Measurements from ENCODE around the gene TTC23.

Gene TTC23

DNA sequence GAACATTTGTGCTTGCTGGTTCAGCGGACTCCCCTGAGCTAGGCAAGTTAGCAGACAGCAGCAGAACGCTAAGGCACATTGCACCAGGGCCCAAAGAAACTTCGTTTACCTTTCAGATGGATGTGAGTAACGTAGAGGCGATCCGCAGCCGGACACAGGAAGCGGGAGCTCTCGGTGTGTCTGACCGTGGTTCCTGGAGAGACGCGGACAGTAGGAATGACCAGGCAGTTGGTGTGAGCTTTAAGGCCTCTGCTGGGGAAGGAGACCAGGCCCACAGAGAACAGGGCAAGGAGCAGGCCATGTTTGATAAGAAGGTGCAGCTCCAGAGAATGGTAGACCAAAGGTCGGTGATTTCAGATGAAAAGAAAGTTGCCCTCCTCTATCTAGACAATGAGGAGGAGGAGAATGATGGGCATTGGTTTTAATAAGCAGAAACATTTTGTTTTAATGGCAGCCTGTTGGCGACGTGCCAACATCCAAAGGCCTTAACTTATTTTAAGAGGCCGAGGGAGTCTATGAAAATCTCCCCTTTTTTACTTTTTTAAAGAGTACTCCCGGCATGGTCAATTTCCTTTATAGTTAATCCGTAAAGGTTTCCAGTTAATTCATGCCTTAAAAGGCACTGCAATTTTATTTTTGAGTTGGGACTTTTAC lies 116.6 kb downstream of the TTC23 start:
- in situ Hi-C loops (cut with MboI; ENCODE audit: low pct_unique_long_range_greater_than_20kb, low sequenced_read_pairs, unreplicated experiment), result no loop called here
- TF ChIP-seq, protein P1, sequence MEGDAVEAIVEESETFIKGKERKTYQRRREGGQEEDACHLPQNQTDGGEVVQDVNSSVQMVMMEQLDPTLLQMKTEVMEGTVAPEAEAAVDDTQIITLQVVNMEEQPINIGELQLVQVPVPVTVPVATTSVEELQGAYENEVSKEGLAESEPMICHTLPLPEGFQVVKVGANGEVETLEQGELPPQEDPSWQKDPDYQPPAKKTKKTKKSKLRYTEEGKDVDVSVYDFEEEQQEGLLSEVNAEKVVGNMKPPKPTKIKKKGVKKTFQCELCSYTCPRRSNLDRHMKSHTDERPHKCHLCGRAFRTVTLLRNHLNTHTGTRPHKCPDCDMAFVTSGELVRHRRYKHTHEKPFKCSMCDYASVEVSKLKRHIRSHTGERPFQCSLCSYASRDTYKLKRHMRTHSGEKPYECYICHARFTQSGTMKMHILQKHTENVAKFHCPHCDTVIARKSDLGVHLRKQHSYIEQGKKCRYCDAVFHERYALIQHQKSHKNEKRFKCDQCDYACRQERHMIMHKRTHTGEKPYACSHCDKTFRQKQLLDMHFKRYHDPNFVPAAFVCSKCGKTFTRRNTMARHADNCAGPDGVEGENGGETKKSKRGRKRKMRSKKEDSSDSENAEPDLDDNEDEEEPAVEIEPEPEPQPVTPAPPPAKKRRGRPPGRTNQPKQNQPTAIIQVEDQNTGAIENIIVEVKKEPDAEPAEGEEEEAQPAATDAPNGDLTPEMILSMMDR (IDR thresholded peaks at IDR 0.05; ENCODE audit: extremely low read depth, insufficient read depth, missing control alignments), result no peak

GRCh38 chr15:99132122-99132521 lies 117.3 kb downstream of the TTC23 start:
- TF ChIP-seq, protein P1 (IDR thresholded peaks at IDR 0.05; ENCODE audit: extremely low read depth, insufficient read depth, missing control alignments), result no peak
- in situ Hi-C loops (cut with MboI; ENCODE audit: low pct_unique_long_range_greater_than_20kb, low sequenced_read_pairs, unreplicated experiment), result no loop called here
- no peak for DNase-seq (ENCODE audit: low spot score)

More for the DNA sequence above, 116.6 kb downstream of the TTC23 start:
- DNase-seq (ENCODE audit: low spot score), result no peak

DNA sequence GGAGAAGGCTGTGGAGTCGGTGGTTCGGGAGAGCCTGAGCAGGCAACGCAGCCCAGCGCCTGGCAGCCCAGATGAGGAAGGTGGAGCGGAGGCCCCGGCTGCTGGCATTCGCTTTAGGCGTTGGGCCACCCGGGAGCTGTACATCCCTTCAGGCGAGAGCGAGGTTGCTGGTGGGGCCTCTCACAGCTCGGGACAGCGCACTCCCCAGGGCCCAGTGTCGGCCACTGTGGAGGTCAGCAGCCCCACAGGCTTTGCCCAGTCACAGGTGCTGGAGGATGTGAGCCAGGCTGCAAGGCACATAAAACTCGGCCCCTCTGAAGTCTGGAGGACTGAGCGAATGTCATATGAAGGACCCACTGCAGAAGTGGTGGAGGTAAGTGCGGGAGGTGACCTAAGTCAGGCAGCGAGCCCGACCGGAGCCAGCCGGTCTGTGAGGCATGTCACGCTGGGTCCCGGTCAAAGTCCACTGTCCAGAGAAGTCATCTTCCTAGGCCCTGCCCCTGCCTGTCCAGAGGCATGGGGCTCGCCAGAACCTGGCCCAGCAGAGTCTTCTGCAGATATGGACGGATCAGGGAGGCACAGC lies 117.8 kb downstream of the TTC23 start:
- in situ Hi-C loops (cut with MboI; ENCODE audit: low pct_unique_long_range_greater_than_20kb, low sequenced_read_pairs, unreplicated experiment), result no loop called here
- DNase-seq (ENCODE audit: low spot score), result no peak
- TF ChIP-seq, protein P1 (IDR thresholded peaks at IDR 0.05; ENCODE audit: extremely low read depth, insufficient read depth, missing control alignments), result no peak

DNA sequence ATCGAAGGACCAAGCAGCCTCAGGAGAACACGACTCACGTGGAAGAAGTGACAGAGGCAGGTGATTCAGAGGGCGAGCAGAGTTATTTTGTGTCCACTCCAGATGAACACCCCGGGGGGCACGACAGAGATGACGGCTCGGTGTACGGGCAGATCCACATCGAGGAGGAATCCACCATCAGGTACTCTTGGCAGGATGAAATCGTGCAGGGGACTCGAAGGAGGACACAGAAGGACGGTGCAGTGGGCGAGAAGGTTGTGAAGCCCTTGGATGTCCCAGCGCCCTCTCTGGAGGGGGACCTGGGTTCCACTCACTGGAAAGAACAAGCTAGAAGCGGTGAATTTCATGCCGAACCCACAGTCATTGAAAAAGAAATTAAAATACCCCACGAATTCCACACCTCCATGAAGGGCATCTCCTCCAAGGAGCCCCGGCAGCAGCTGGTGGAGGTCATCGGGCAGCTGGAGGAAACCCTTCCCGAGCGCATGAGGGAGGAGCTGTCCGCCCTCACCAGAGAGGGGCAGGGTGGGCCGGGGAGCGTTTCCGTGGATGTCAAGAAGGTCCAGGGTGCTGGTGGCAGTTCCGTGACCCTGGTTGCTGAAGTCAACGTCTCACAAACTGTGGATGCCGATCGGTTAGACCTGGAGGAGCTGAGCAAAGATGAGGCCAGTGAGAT lies 118.5 kb downstream of the TTC23 start:
- in situ Hi-C loops (cut with MboI; ENCODE audit: low pct_unique_long_range_greater_than_20kb, low sequenced_read_pairs, unreplicated experiment), result no loop called here
- TF ChIP-seq, protein P1 (IDR thresholded peaks at IDR 0.05; ENCODE audit: extremely low read depth, insufficient read depth, missing control alignments), result no peak
- no peak for DNase-seq (ENCODE audit: low spot score)

DNA sequence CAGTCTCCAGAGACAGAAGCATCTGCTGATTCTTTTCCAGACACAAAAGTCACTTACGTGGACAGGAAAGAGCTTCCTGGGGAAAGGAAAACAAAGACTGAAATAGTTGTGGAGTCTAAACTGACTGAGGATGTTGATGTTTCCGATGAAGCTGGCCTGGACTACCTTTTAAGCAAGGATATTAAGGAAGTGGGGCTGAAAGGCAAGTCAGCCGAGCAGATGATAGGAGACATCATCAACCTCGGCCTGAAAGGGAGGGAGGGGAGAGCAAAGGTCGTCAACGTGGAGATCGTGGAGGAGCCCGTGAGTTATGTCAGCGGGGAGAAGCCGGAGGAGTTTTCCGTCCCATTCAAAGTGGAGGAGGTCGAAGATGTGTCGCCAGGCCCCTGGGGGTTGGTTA lies 119.1 kb downstream of the TTC23 start:
- TF ChIP-seq, protein P1 (IDR thresholded peaks at IDR 0.05; ENCODE audit: extremely low read depth, insufficient read depth, missing control alignments), result no peak
- in situ Hi-C loops (cut with MboI; ENCODE audit: low pct_unique_long_range_greater_than_20kb, low sequenced_read_pairs, unreplicated experiment), result no loop called here
- DNase-seq (ENCODE audit: low spot score), result no peak

DNA sequence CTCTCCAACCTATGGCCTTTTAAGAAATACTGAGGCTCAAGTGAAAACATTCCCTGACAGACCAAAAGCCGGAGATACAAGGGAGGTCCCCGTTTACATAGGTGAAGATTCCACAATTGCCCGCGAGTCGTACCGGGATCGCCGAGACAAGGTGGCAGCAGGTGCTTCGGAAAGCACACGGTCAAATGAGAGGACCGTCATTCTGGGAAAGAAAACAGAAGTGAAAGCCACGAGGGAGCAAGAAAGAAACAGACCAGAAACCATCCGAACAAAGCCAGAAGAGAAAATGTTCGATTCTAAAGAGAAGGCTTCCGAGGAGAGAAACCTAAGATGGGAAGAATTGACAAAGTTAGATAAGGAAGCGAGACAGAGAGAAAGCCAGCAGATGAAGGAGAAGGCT lies 119.7 kb downstream of the TTC23 start:
- in situ Hi-C loops (cut with MboI; ENCODE audit: low pct_unique_long_range_greater_than_20kb, low sequenced_read_pairs, unreplicated experiment), result no loop called here
- TF ChIP-seq, protein P1 (IDR thresholded peaks at IDR 0.05; ENCODE audit: extremely low read depth, insufficient read depth, missing control alignments), result no peak
- DNase-seq (ENCODE audit: low spot score), result no peak

Measured in GM13977 (cell line).